Neural cell (in vitro differentiated cells): ENCODE results near the gene NARS2. TPM values are rescaled to one million over a fixed set of nuclear protein-coding genes. Genes with fewer than 3 reads are reported as not detected.
A peak's percentile ranks its signal among the peaks of the same experiment; 100 is the strongest.

Experiments
- H2AFZ ChIP-seq: fragments of 200-600, 300-800 bp; sonication (generic), shearing (Covaris generic); 2 replicates; pipeline ENCODE4 v1.6.0; 2014; ENCODE audit warnings: low read depth, mild to moderate bottlenecking, antibody characterized with exemption, low read length, moderate library complexity
- H3F3A ChIP-seq: fragments of 200-600 bp; shearing (Covaris generic); 2 replicates; pipeline ENCODE4 v1.6.1; 2016; ENCODE audit warnings: mild to moderate bottlenecking, moderate library complexity, mixed read lengths, antibody characterized with exemption, low read length; ENCODE audit not compliant: insufficient read depth, poor library complexity, severe bottlenecking
- H3K27ac ChIP-seq: fragments of 200-600, 300-800 bp; sonication (generic), shearing (Covaris generic); 2 replicates; pipeline ENCODE4 v1.5.1; 2014; ENCODE audit warnings: mild to moderate bottlenecking, low read length, moderate library complexity
- H3K27me3 ChIP-seq: fragments of 300-800, 200-600 bp; sonication (generic), shearing (Covaris generic); 2 replicates; pipeline ENCODE4 v1.6.0; 2014; ENCODE audit warnings: mild to moderate bottlenecking, low read depth, low read length, moderate library complexity; ENCODE audit not compliant: insufficient read depth
- H3K36me3 ChIP-seq: fragments of 300-800, 200-600 bp; sonication (generic), shearing (Covaris generic); 2 replicates; pipeline ENCODE4 v1.5.1; 2014; ENCODE audit warnings: mild to moderate bottlenecking, antibody characterized with exemption, low read length, moderate library complexity; ENCODE audit not compliant: insufficient read depth
- H3K4me2 ChIP-seq: fragments of 300-800, 200-600 bp; sonication (generic), shearing (Covaris generic); 2 replicates; pipeline ENCODE4 v1.6.0; 2014; ENCODE audit warnings: mild to moderate bottlenecking, low read length
- H3K4me3 ChIP-seq: fragments of 300-800, 200-600 bp; sonication (generic), shearing (Covaris generic); 2 replicates; pipeline ENCODE4 v1.5.1; 2014; ENCODE audit warnings: mild to moderate bottlenecking, low read length, moderate library complexity
- H3K79me2 ChIP-seq: fragments of 200-600 bp; shearing (Covaris generic); replicated peaks from 2 replicates; pipeline ENCODE4 v1.6.0; 2014; ENCODE audit warnings: mild to moderate bottlenecking, low read length, moderate library complexity; ENCODE audit not compliant: insufficient read depth
- H3K9ac ChIP-seq: fragments of 300-800, 200-600 bp; sonication (generic), shearing (Covaris generic); 2 replicates; pipeline ENCODE4 v1.6.1; 2016; ENCODE audit warnings: mild to moderate bottlenecking, low read length, mixed read lengths
- H3K9me2 ChIP-seq: fragments of 200-600 bp; shearing (Covaris generic); 2 replicates; pipeline ENCODE4 v1.6.1; 2016; ENCODE audit warnings: mild to moderate bottlenecking, low read length, mixed read lengths; ENCODE audit not compliant: insufficient read depth
- H3K9me3 ChIP-seq: fragments of 200-600, 300-800 bp; sonication (generic), shearing (Covaris generic); 2 replicates; pipeline ENCODE4 v1.6.1; 2016; ENCODE audit warnings: mild to moderate bottlenecking, mixed run types, low read length, moderate library complexity, mixed read lengths
- H4K20me1 ChIP-seq: fragments of 200-600 bp; shearing (Covaris generic); 2 replicates; pipeline ENCODE4 v1.6.1; 2016; ENCODE audit warnings: mild to moderate bottlenecking, mixed run types; ENCODE audit not compliant: insufficient read depth
- CTCF ChIP-seq: fragments of 450-650 bp; IDR thresholded peaks from 2 replicates; pipeline ENCODE4 v1.5.1; 2014; ENCODE audit warnings: antibody characterized with exemption, mild to moderate bottlenecking, moderate library complexity; ENCODE audit not compliant: poor library complexity, severe bottlenecking
- EP300 ChIP-seq: fragments of 450-650 bp; conservative IDR thresholded peaks from 2 replicates; pipeline ENCODE4 v1.6.1; 2014; ENCODE audit warnings: antibody characterized with exemption, mild to moderate bottlenecking, moderate library complexity; ENCODE audit not compliant: poor library complexity, severe bottlenecking
- EZH2 ChIP-seq: fragments of 200-600, 300-800 bp; shearing (Covaris generic), sonication (generic); IDR thresholded peaks from 2 replicates; pipeline ENCODE4 v1.6.1; 2014; ENCODE audit warnings: antibody characterized with exemption, low read length, borderline replicate concordance, mild to moderate bottlenecking; ENCODE audit not compliant: insufficient read depth, poor library complexity, severe bottlenecking
- MXI1 ChIP-seq: fragments of 450-650 bp; conservative IDR thresholded peaks from 2 replicates; pipeline ENCODE4 v1.6.1; 2014; ENCODE audit warnings: antibody characterized with exemption, mild to moderate bottlenecking; ENCODE audit not compliant: poor library complexity, severe bottlenecking
- POLR2AphosphoS5 ChIP-seq: IDR thresholded peaks from 2 replicates; pipeline ENCODE4 v1.6.1; 2012
- RAD21 ChIP-seq: fragments of 450-650 bp; conservative IDR thresholded peaks from 2 replicates; pipeline ENCODE4 v1.6.1; 2014; ENCODE audit warnings: antibody characterized with exemption, mild to moderate bottlenecking, moderate library complexity
- REST ChIP-seq: IDR thresholded peaks from 2 replicates; pipeline ENCODE4 v1.6.1; 2012; ENCODE audit warnings: borderline replicate concordance
- SMC3 ChIP-seq: fragments of 450-650 bp; conservative IDR thresholded peaks from 2 replicates; pipeline ENCODE4 v1.6.1; 2014; ENCODE audit warnings: antibody characterized with exemption, mild to moderate bottlenecking, moderate library complexity; ENCODE audit not compliant: poor library complexity
- TAF1 ChIP-seq: IDR thresholded peaks from 2 replicates; pipeline ENCODE4 v1.6.1; 2012; ENCODE audit warnings: low read depth
- polyA plus RNA-seq: library from polyadenylated mRNA; depleted of rRNA; stranded (reverse); fragments of >200 nt; gene quantifications from 2 replicates; pipeline ENCODE4 v1.2.3, GENCODE V29; 2014

The NARS2 gene
- polyA plus RNA-seq, 1 donor from 2014 or later = 39.6 TPM

- Histone ChIP-seq H4K20me1 (no peaks in the 10 kb centered on the region), H3K27me3 (no peaks in the 10 kb centered on the region), H3K4me2 (peak overlapping the region; percentile 74), H3K36me3 (no peaks in the 10 kb centered on the region), H3K9me3 (no peaks in the 10 kb centered on the region), H3K79me2 (peaks cover 30% of the 10 kb centered on the region), H3K9me2 (no peaks in the 10 kb centered on the region), H3K27ac (peak overlapping the region; percentile 86), H3K4me3 (peak overlapping the region; percentile 69), H3F3A (peaks cover 4% of the 10 kb centered on the region), H3K9ac (peak overlapping the region; percentile 80), H2AFZ (peak overlapping the region; percentile 75)
- TF ChIP-seq TAF1 (no peak), REST (no peak), CTCF (no peak), SMC3 (no peak), POLR2AphosphoS5 (no peak), EZH2 (no peak)
These were observed 156.0 kb downstream of the NARS2 start for GRCh38 chr11:78418584-78419211.

GRCh38 chr11:78417888-78418583 lies 156.6 kb downstream of the NARS2 start:
- Histone ChIP-seq H3K27ac (peak overlapping the region; percentile 86), H3K9me2 (no peaks in the 10 kb centered on the region), H3K4me2 (peak overlapping the region; percentile 74), H3K9ac (peak overlapping the region; percentile 80), H4K20me1 (no peaks in the 10 kb centered on the region), H3K36me3 (no peaks in the 10 kb centered on the region), H3F3A (peaks cover 4% of the 10 kb centered on the region), H2AFZ (peak overlapping the region; percentile 75), H3K27me3 (no peaks in the 10 kb centered on the region), H3K79me2 (peaks cover 36% of the 10 kb centered on the region), H3K9me3 (no peaks in the 10 kb centered on the region), H3K4me3 (peak overlapping the region; percentile 69)
- TF ChIP-seq EZH2 = no peak
- TF ChIP-seq REST = peak; percentile 88
- TF ChIP-seq EP300 = peak; percentile 52
- TF ChIP-seq SMC3 = no peak
- TF ChIP-seq TAF1 = peak; percentile 82
- peak; percentile 68 for TF ChIP-seq CTCF
- peak; percentile 52 for TF ChIP-seq RAD21
- peak; percentile 80 for TF ChIP-seq POLR2AphosphoS5
- peak; percentile 76 for TF ChIP-seq MXI1
